ENCODE data around the gene NCMAP. TPM values are rescaled to one million over a fixed set of nuclear protein-coding genes. Genes with fewer than 3 reads are reported as not detected.

Gene NCMAP
- total RNA-seq, 6 experiments from 2014 or later: not detected

GRCh38 chr1:24558902-24559791, 3.3 kb downstream of the NCMAP start:
- no peak overlapping the region; the same call in 1 of the 2 replicates for H3K4me3 Mint-ChIP-seq
- no peak for TF ChIP-seq CTCF (IDR thresholded peaks at IDR 0.05)
- no peak overlapping the region for H3K27ac Mint-ChIP-seq
- H3K36me3 Mint-ChIP-seq (ENCODE audit: low read depth): no peaks in the 10 kb centered on the region
- H3K27me3 Mint-ChIP-seq (ENCODE audit: insufficient read depth): peaks cover 29% of the 10 kb centered on the region
- peak; percentile 52 for DNase-seq
- peaks cover 10% of the 10 kb centered on the region for H3K4me1 Mint-ChIP-seq (ENCODE audit: low read depth)
- H3K9me3 Mint-ChIP-seq: no peaks in the 10 kb centered on the region

GRCh38 chr1:24560361-24560760, 4.5 kb downstream of the NCMAP start:
- H3K4me3 Mint-ChIP-seq: no peak overlapping the region
- no peak for TF ChIP-seq CTCF (IDR thresholded peaks at IDR 0.05)
- no peak overlapping the region for H3K27ac Mint-ChIP-seq
- DNase-seq: no peak
- H3K36me3 Mint-ChIP-seq (ENCODE audit: low read depth): no peaks in the 10 kb centered on the region
- peaks cover 10% of the 10 kb centered on the region for H3K4me1 Mint-ChIP-seq (ENCODE audit: low read depth)
- peaks cover 18% of the 10 kb centered on the region for H3K27me3 Mint-ChIP-seq (ENCODE audit: insufficient read depth)
- no peaks in the 10 kb centered on the region for H3K9me3 Mint-ChIP-seq

- Mint-ChIP-seq H3K27me3 (ENCODE audit: insufficient read depth) (peaks cover 4% of the 10 kb centered on the region), H3K36me3 (ENCODE audit: low read depth) (no peaks in the 10 kb centered on the region), H3K9me3 (no peaks in the 10 kb centered on the region), H3K27ac (no peak overlapping the region), H3K4me1 (ENCODE audit: low read depth) (peaks cover 21% of the 10 kb centered on the region), H3K4me3 (no peak overlapping the region)
- no peak for DNase-seq
- no peak for TF ChIP-seq CTCF (IDR thresholded peaks at IDR 0.05)
Measured at GRCh38 chr1:24562625-24563024, 6.7 kb downstream of the NCMAP start.

GRCh38 chr1:24564695-24565094, 8.8 kb downstream of the NCMAP start:
- H3K27me3 Mint-ChIP-seq (ENCODE audit: insufficient read depth): peaks cover 1% of the 10 kb centered on the region
- H3K36me3 Mint-ChIP-seq (ENCODE audit: low read depth): no peaks in the 10 kb centered on the region
- H3K4me1 Mint-ChIP-seq (ENCODE audit: low read depth): peaks cover 11% of the 10 kb centered on the region
- no peak for TF ChIP-seq CTCF (IDR thresholded peaks at IDR 0.05)
- H3K27ac Mint-ChIP-seq: no peak overlapping the region
- H3K4me3 Mint-ChIP-seq: no peak overlapping the region
- no peaks in the 10 kb centered on the region for H3K9me3 Mint-ChIP-seq
- DNase-seq: no peak

- Mint-ChIP-seq H3K36me3 (ENCODE audit: low read depth) (no peaks in the 10 kb centered on the region), H3K4me1 (ENCODE audit: low read depth) (peaks cover 11% of the 10 kb centered on the region), H3K9me3 (no peaks in the 10 kb centered on the region), H3K27me3 (ENCODE audit: insufficient read depth) (peaks cover 4% of the 10 kb centered on the region), H3K4me3 (no peak overlapping the region), H3K27ac (no peak overlapping the region)
- DNase-seq: no peak
- no peak for TF ChIP-seq CTCF (IDR thresholded peaks at IDR 0.05)
Measured at GRCh38 chr1:24566236-24566867, 10.5 kb downstream of the NCMAP start.
